NOMO-1 (cell line): Measurements from ENCODE around the gene ARAP1.

Experiments
- DNase-seq, 2 experiments: peaks; one replicate each; lab custom pipeline; 2025; ENCODE audit not compliant: unreplicated experiment in 2 of 2; lab: John Stamatoyannopoulos, UW

Gene ARAP1

DNA sequence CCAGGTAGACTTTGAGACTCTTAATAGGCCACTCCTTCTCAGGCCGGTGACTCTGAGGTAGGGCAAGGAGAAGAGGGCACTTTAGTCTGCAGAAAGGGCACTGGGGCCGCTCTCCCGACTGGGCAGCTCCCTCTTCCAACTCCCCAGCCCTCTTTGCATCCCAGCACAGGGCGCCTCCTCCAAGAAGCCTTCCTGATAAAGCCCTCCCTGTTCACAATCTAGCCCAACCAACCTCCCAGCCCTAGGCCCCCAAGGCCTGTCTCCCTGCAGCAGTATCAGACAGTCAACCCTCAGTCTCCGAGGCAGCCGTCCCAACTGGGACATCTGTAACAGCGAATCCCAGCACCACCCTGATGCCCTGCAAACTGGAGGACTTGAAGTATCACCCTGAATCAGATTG, 63.7 kb downstream of the ARAP1 start:
- no peak for DNase-seq

DNA sequence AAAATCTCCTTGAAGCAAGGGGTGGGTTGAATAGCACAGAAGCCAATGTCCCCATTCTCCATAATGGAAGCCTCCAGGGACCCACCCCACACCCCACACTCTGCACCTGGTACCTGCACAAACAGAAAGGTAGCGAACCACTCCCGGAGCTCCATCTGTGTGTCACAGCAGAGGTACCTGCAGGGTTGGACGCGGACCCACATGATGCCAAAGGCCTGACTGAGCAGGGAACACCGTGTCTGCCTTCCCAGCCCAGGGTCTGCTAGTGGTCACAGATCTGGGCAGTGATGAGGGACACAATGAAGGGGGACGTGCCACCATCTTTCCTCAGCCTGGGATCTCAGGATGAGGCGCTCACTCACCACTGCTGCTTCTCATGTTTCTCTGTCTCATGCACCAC, 64.9 kb downstream of the ARAP1 start:
- DNase-seq = no peak

DNA sequence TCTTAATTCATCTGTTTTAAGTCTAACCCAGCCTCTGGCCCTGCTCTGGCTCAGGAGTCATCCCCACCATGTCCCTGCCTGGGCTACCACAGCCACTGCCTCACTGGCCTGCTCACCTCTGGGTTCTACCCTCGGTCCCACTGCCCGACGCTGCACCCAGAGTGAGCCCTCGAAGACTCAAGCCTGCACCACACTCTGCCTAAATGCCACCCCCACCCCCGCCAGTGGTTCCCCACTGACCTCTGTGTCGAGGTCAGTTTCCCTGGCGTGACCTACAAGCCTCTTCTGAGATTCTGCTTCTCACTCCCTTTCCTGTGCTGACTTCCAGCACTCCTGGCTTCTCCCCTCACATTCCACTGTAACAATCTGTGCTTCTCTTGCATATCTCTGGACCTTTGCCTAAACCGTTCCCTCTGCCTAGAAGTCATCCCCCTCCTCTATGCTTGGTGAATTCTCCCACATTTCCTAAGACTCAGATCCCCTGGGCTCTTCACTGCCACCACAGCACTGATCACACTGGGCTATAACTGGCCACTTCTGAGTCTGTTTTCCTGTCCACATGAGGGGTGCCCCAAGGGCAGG, 65.5 kb downstream of the ARAP1 start:
- no peak for DNase-seq

GRCh38 chr11:72685560-72686480, 66.4 kb downstream of the ARAP1 start:
- no peak for DNase-seq

DNA sequence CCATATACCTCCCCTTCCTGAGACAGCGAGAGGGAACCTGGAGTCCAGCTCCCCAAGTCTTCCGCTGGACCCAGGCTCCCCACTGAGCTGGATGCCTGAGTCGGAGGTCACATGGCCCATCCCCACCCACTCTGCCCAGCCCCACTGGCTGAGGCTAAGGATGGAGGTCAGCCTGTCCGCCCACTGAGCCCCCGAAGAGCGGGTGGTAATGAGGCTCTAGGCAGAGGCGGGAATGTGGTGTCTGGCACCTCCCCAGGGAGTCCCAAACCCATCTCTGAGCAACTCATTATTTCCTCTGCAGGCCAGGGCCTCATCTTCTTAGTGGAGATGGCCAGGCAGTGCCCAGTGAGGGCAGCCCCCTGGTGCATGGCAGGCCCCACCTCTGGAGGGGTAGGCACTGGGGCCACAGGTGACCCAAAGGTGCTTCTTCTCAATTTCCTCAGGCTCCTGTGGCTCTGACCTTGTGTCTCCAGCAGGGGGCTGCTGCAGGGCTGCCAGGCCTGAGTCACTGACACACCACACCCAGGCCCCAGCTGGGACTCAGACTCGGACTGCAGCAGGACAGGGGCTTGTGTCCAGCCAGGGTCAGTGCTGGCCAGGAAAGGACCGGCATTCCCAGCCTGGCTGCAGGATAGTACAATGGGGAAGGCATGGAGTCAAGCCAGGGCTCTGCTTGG, 67.8 kb downstream of the ARAP1 start:
- peak; percentile 11 to 13 for DNase-seq

DNA sequence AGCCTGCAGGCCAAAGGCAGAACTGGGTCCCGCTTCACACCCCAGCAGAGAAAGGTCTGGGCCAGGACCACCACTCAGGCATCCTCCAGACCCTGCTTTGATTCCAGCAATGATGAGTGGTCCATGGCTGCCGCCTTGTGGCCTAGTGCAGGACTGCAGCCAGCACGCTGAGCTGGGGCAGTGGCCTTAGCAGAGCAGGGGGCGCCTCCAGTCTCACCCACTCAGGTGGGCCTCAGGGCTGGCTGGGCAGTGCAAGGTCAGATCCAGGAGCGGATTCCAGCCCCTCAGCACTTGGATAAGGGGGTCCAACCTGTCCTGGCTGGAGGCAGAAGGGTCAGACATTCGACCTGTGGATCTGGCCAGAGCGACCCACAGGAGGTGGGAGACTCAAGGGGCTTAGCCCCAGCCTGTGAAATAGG, 68.4 kb downstream of the ARAP1 start:
- no peak for DNase-seq

DNA sequence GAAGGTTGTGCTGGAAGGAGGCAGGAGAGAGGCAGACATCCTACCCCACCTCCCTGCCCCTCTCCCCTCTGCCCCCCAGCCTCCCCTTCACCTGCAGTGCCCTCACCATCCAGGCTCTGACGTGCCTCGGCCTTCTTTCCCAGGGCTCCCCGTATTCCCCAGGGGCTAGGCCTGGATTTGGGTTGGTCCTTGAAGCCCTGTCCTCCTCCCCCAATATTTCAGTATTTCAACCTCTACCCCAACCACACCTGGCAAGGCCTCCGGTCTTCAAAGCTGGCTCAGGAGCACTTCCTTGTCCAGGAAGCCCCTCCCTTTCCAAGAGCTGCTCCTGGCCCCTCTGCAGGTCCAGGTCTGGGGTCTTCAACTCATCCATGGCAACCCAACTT, 69.4 kb downstream of the ARAP1 start:
- no peak for DNase-seq

DNA sequence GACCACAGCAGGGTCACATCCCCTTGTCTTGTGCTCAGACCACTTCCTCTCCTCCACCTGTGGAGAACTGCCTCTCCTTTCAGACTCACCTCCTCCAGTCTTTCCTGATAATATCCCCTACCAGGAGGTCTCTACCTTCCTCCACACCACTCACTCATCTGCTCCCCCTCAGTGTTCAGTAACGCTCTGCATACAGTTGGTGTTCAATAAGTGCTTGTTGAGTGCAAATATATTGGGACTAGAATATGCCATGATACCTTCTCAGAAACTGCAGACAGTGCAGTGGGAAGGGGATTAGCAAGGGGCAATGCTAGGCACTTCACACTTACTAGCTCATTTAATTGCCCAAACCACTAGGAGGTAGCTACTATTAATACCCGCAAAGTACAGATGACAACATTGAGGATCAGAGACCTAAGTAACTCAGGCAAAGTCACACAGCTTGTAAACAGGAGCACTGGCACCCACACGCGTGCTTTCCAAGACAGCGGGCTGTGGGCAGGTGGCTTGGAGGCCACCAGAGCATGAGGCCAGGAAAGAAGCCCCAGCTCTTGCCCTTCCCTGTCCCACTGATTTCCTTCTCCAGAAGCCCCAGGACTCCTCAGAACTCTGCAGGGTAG, 69.9 kb downstream of the ARAP1 start:
- DNase-seq = no peak

DNA sequence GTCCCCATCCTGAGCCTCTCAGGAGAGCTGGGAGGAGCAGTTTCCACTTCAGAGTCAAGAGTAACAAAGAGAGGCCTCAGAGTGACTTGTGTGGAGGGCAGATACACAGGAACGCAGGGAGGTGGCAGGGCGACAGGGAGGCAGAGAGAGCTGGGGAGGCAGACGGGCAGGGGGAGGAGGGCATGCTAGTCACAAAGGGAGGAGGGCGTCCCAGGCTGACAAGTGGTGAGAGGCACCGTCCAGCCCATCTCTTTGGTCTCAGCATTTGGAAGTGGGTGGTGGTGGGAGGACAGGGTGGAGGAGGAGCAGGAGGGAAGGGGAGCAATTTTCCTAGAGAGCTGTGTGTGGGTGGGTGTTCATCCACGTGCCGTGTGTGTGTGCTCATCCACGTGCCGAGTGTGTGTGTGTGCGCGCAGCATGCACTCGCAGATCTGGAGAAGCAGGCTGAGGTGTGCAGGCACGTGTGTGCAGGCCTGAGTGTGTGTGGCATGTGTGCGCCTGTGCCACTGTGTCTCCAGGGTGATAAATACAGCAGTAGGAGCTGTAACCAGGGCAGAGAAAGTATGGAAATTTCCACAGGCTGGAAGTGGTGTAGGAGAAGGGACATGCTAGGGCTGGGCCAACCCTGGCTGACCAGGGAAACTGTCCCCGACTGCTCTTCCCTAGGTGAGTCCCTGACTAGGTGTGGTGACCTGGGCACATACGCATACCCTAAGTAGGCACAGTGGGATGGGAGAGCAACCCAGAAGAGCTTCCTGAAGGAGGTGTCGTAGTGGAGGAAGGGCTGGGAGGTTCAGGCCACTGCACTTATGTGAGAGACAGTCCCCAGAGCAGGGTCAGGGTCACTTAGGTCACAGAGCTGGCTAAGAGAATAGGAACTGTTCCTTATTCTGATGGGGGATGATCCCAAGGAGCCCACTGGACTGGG, 70.7 kb downstream of the ARAP1 start:
- DNase-seq = no peak

DNA sequence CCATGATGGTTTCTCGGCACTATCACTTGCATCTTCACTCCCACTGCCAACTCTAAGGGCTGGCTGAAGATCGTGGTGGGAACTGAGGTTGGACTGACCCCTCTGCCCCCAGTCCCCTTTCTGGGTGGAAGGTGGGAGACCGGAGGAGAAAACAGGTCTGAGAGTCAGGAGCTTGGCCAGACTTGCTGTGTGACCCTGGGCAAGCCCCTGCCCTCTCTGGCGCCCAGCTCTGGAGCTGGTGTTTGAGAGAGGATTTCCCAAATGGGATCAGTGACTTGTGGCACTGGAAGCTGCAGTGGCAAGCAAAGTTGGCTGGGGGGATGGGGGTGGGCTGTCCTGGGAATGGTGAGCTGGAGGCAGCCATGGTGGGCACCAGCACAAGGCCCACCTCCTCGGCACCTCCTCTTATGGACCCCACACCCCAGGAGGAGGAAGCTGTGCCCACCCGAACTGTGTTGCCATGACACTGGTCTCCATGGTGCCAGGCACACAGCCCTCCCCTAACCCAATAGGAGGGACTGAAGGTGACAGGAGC, 71.5 kb downstream of the ARAP1 start:
- DNase-seq = no peak

DNA sequence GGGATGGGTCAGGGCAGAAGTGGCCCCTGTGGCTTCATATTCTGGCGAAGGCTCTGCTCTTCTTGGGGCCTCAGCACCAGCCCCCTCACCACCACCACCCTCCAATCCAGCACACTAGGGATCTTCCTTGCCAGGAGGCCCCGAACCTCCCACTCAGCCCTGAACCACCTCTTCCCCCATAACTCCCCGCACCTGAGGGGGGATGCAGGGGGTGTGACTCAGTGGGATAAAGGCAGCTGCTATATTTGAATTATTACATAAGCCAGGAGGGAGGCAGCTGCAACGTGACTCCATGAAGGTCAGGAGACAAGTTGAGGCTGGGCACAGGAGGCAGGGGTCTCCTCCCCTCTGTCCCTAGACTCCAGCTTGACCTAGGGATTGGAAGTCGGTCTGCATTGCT, 72.3 kb downstream of the ARAP1 start:
- DNase-seq = no peak

- DNase-seq = no peak
Measured at GRCh38 chr11:72678524-72678923, 73.7 kb downstream of the ARAP1 start.

- peak; percentile 37 to 55 for DNase-seq
Measured at GRCh38 chr11:72676861-72677341, 75.3 kb downstream of the ARAP1 start.

DNA sequence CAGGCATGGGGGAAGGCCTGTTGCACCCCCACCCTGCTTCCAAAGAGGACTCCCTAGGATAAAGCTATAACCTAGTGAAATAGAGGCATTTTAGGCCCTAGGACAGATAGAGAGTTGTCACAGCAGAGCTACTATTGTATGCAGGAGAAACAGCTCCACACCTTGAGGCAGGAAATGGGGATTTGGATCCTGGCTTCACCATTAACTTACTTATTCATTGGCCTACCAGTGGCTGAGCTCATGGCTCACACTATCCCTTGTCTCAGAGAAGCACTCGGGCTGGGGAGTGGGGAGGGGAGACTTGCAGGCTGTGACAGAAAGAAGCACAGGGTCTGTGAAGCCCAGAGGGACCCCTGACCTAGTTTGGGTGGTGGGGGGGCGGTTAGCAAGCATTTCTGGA, 77.0 kb downstream of the ARAP1 start:
- DNase-seq = no peak

GRCh38 chr11:72673943-72674828, 78.0 kb downstream of the ARAP1 start, which contains the start of gene PDE2A:
Gene PDE2A, minus strand, starts transcription at chr11:72674422. Its CDS starts 215 bp downstream, at chr11:72674207.
- no peak for DNase-seq

DNA sequence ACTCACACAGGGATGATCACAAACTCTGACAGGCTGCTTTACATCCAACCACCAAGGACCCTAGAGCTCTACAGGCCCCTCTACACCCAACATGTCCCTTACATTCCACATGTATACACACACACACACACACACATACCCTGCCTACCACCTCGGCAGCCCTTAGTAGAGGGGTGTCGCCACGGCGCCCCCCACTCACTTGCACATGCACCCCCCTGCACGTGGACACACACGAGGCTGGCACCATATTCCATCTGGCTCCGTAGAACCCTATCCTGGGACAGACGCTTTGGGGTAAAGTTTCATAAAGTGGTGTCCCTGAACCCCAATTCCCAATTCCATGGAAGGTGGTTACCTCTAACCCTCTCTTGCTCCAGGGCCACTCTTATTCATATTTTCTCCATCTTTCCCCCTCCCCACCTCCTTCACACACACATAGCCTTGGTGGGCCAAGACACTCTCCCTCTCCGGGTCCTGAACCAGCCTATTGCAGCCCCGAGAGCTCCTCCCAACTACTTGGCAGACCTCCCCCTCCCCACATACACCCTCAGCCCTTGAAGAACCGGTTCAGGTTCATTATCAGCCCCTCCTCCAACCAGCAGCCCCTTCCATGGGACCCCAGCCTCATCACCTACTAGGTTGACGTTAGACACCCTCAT, 78.8 kb downstream of the ARAP1 start:
- no peak for DNase-seq

DNA sequence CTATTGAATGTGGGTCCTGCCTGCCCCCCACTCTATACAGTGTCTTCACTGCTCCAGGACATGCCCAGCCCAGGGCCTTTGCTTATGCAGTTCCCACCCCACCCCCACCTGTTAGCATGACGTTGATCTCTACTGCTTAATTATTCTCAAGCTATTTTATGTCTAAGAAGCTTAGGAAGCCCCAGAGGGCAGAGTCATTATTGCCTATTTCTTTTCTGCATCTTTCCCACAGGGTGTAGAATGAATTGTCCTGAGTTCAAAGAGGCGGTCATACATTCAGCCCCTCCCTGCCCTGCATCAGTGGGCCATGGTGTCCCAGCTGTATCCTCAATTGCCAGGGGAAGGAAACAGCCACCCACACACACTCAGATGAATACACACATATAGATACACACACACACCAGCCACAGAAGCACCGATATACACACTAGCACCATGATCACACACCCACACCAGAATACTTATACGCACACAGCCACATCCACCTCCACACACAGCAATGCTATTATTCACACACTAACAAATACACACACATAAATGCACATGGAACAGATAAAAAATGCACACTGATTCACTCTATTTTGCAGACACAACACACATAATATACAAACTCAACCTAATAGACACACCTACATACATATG, 79.5 kb downstream of the ARAP1 start:
- DNase-seq = no peak
